GM15510 (cell line): ENCODE measurements around the gene SPOUT1.
A peak's percentile ranks its signal among the peaks of the same experiment; 100 is the strongest.

Experiments used
- POLR2A ChIP-seq: IDR thresholded peaks from 3 replicates; pipeline ENCODE4 v1.6.1; 2011; ENCODE audit warnings: borderline replicate concordance; ENCODE audit not compliant: insufficient read length; ENCODE audit errors: extremely low read depth

The SPOUT1 gene

GRCh38 chr9:128819716-128820664, 9.6 kb downstream of the SPOUT1 start:
- no peak for TF ChIP-seq POLR2A

- no peak for TF ChIP-seq POLR2A
Measured at GRCh38 chr9:128818839-128819715, 10.5 kb downstream of the SPOUT1 start.

DNA sequence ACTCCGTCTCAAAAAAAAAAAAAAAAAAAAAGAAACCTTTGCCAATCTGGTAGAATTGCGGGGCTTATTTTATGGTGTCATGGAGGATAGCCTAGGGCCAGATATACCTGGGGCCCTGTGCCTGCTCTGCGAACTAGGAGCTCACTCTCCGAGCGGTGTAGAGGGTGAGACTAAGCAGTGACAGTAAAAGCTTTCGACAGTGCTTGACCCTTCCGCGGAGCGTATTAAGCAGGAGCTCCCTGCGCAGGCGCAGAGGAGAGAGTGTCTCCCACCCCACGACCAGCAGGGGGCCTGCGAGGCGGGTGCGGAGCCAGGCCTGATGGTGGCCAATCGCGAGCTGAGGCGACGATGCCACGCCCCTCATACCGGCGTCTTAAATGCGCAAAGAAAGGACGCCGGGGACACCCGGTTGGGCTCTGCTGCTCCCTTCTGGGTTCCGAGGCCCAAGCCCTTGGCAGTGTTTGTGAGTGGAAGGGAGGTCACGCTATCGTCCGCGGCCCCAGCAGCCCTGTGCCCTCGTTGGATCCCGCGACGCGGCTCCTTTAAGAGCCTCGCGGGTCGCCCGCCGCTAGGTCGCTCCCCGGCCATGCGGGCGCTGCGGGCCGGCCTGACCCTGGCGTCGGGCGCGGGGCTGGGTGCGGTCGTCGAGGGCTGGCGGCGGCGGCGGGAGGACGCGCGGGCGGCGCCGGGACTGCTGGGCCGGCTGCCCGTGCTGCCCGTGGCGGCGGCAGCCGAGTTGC, 11.3 kb downstream of the SPOUT1 start, which contains the start of gene ENDOG:
ENDOG (plus strand) TSS at position 402 of the 740 bp plus-strand sequence; CDS start at position 587, 185 bp downstream.
- peak; percentile 93 for TF ChIP-seq POLR2A

GRCh38 chr9:128810873-128811272, 18.7 kb downstream of the SPOUT1 start:
- no peak for TF ChIP-seq POLR2A

DNA sequence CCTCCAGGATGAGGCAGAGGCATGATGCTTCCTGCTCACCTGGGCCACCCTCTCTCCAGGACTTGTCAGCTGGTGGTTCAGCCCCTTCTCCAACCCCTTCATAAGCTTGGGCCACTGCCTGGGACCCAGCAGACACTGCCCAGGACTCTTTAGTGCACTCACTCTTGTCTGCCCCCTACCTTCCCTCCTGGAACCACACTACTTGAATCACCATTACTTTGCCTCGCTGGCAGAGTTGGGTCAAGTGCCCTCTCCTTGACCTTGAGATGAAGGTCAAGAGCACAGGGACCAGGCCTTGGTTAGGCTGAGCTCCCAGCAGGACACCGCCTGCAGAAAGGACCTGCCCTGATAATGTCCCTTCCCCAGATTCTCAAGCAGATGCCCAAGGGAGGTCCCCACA, 19.8 kb downstream of the SPOUT1 start:
- no peak for TF ChIP-seq POLR2A

- no peak for TF ChIP-seq POLR2A
Measured at GRCh38 chr9:128809036-128809599, 20.5 kb downstream of the SPOUT1 start.

DNA sequence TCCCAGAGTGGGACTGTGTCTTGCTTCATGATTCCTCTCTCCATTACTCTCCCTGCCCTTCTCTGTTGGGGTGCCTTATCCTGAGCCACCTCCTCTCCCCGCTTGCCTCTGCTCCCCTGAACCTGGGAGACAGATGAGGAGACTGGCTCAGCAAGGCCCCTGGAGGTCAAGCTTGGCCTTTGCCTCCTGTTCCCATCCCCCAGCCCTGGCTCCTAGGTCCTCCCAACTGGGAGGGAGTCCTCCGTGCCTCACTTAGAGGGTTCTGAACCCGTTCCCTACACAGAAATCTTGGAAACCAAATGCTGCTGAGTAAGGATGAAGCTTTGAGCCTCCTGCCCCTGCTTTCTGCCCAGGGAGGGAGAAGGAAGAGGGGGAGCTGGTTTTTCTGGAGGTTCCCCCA, 21.1 kb downstream of the SPOUT1 start:
- no peak for TF ChIP-seq POLR2A

- TF ChIP-seq POLR2A = no peak
Measured at GRCh38 chr9:128807827-128808226, 21.8 kb downstream of the SPOUT1 start.

- TF ChIP-seq POLR2A = no peak
Measured at GRCh38 chr9:128805661-128806060, 23.9 kb downstream of the SPOUT1 start.

- no peak for TF ChIP-seq POLR2A
Measured at GRCh38 chr9:128802482-128802881, 27.1 kb downstream of the SPOUT1 start.

DNA sequence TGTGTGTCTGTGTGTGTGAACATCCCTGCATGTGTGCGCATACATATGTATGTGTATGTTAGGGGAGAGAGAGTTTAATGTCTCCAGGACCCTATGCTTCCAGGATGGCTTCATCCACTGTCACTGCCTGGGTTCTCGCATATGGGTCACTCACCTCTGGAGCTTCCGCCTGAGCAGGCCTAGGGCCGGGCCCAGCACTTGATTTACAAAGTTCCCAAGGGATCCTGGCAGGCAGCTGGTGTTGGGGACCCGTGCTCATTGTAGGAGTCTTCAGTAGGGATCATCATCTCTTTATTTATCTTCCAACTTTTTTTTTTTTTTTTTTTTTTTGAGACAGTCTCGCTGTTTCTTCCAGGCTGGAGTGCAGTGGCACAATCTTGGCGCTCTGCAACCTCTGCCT, 29.5 kb downstream of the SPOUT1 start:
- no peak for TF ChIP-seq POLR2A

GRCh38 chr9:128798896-128799295, 30.7 kb downstream of the SPOUT1 start:
- TF ChIP-seq POLR2A = no peak

- no peak for TF ChIP-seq POLR2A
Measured at GRCh38 chr9:128792978-128793686, 36.5 kb downstream of the SPOUT1 start.

- TF ChIP-seq POLR2A = no peak
Measured at GRCh38 chr9:128792134-128792533, 37.5 kb downstream of the SPOUT1 start.
